ENCODE measurements around the gene FAF1.
"Not testable (repeated sequence)": the region's sequence is repeated elsewhere in the genome, so short reads cannot be mapped to it uniquely, and the experiment has no call there.

DNA sequence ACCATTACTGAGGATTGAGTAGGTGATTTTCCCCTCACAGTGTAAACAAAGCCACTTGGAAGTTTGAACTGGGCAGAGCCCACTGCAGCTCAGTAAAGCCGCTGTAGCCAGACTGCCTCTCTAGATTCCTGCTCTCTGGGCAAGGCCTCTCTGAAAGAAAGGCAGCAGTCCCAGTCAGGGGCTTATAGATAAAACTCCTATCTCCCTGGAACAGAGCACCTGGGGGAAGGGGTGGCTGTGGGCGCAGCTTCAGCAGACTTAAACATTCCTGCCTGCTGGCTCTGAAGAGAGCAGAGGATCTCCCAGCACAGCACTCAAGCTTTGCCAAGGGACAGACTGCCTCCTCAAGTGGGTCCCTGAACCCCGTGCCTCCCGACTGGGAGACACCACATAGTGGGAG is 45.5 kb upstream of the FAF1 start:
- not testable (repeated sequence) for TF ChIP-seq POLR2A (IDR thresholded peaks at IDR 0.05; ENCODE audit: low read depth, low read length); JUN (IDR thresholded peaks at IDR 0.05; ENCODE audit: borderline replicate concordance, insufficient read depth, insufficient read length, low read depth); POLR2AphosphoS5 (IDR thresholded peaks at IDR 0.05; ENCODE audit: insufficient read depth, low read depth, low read length); EZH2 (IDR thresholded peaks at IDR 0.05; ENCODE audit: borderline replicate concordance, low read depth, low read length, severe bottlenecking); FOS (IDR thresholded peaks at IDR 0.05; ENCODE audit: borderline replicate concordance, insufficient read depth, low read length)
- TF ChIP-seq, protein P1, sequence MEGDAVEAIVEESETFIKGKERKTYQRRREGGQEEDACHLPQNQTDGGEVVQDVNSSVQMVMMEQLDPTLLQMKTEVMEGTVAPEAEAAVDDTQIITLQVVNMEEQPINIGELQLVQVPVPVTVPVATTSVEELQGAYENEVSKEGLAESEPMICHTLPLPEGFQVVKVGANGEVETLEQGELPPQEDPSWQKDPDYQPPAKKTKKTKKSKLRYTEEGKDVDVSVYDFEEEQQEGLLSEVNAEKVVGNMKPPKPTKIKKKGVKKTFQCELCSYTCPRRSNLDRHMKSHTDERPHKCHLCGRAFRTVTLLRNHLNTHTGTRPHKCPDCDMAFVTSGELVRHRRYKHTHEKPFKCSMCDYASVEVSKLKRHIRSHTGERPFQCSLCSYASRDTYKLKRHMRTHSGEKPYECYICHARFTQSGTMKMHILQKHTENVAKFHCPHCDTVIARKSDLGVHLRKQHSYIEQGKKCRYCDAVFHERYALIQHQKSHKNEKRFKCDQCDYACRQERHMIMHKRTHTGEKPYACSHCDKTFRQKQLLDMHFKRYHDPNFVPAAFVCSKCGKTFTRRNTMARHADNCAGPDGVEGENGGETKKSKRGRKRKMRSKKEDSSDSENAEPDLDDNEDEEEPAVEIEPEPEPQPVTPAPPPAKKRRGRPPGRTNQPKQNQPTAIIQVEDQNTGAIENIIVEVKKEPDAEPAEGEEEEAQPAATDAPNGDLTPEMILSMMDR (IDR thresholded peaks at IDR 0.05; ENCODE audit: extremely low read depth in 1 of 2, insufficient read depth in 1 of 2, low read depth in 1 of 2, low read length in 2 of 2): not testable (repeated sequence)
- TF ChIP-seq, protein P2, sequence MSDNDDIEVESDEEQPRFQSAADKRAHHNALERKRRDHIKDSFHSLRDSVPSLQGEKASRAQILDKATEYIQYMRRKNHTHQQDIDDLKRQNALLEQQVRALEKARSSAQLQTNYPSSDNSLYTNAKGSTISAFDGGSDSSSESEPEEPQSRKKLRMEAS (IDR thresholded peaks at IDR 0.05; ENCODE audit: insufficient read depth, insufficient read length): not testable (repeated sequence)
